ENCODE results near the gene RASA3.
"Not testable (repeated sequence)": the region's sequence is repeated elsewhere in the genome, so short reads cannot be mapped to it uniquely, and the experiment has no call there.

Gene RASA3

DNA sequence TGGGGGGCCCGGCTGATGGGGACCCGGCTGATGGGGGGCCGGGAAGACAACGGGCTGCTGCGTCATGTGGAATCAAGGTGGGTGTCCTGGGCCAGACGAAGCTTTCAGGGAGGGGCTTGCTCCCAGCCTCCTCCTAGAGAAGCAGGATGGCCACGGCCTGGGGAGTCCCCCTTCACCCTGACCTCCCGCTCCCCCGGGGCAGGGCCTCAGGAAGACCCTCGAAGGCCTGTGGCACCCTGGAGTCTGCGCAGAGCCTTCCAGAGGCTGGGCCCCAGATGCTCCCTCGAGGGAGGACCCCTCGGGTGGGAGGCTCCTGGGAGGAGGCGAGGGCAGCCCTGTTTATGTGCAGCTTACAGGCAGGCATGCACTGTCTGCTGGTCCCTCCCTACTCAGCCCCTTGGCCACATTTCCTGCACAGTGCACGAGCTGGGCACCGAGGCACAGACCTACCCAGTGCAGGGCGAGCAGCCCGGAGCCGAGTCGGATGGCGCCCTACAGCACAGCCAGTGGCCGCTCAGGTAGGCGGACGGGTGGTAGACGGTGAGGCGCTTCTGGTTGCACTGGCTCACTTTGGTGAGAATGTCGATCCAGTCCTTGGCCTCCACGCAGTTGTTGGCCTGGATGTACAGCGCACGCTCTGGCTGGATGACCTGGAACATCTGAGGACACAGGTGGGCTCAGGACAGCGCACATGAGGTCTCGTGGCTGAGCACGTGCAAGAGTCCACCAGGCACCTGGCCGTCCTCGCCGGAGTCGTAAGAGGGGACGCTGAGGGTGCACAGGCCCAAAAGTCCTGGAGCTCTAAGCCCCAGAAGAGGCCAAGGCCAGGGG is 136.1 kb downstream of the RASA3 start:
- no peak for DNase-seq

- DNase-seq: no peak
These were observed 137.3 kb downstream of the RASA3 start for GRCh38 chr13:113995051-113995601.

GRCh38 chr13:113992276-113993005 is 140.0 kb downstream of the RASA3 start:
- DNase-seq: no peak

- DNase-seq: no peak
These were observed 140.7 kb downstream of the RASA3 start for GRCh38 chr13:113991676-113992179.

- DNase-seq: no peak
These were observed 141.2 kb downstream of the RASA3 start for GRCh38 chr13:113991191-113991669.

DNA sequence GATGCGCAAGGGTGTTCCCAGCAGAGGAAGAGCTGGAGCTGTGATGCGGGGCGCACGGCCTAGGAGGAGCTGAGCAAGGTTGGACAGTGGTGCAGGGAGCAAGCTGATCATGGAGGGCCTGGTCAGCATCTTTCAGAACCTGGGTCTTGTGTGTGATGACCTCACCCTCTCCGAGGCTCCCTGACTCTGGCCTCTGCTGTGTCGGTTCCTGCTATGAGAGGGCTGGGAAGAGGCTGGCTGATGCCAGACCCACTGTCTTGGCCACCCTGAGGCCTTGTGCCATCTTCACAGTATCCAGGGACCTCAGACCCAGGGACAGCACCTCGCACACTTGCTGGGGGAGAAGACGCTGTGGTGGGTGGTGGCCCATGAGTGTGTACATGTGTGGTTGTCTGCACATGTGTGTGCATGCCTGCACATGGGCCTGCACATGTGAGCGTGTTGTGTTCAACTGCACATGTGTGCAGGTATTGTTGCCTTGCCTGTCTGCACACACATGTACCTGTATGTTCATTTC is 142.0 kb downstream of the RASA3 start:
- DNase-seq: peak; percentile 3

DNA sequence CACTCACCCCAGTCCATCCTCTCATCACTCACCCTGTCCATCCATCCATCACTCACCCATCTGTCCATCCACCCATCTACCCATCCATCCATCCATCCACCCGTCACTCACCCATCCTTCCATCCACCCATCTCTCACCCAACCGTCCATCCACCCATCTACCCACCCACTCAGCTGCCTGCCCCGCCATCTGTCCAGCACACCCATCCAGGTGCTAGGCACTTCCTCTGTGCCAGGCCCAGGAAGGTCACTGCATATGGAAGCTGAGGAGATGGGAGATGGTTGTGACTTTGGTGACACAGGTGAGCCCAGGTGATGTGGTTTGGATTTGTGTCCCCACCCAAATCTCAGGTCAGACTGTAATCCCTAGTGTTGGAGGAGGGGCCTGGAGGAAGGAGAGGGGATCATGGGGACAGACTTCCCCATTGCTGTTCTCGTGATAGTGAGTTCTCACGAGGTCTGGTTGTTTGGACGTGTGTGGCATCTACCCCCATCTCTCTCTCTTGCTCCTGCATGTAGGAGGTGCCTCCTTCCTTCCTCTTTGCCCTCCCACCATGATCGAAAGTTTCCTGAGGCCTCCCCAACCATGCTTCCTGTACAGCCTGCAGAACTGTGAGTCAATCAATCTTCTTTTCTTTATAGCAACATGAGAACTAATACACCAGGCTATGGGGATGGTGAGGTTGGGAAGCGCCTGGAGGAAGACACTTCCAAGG is 142.7 kb downstream of the RASA3 start:
- DNase-seq: no peak

GRCh38 chr13:113988859-113989258 is 143.6 kb downstream of the RASA3 start:
- DNase-seq: not testable (repeated sequence)

- peak; percentile 9 for DNase-seq
These were observed 150.1 kb downstream of the RASA3 start for GRCh38 chr13:113982296-113982661.

GRCh38 chr13:113981611-113982295 is 150.7 kb downstream of the RASA3 start:
- DNase-seq: no peak

- peak; percentile 8 for DNase-seq
These were observed 151.2 kb downstream of the RASA3 start for GRCh38 chr13:113981194-113981605.

- no peak for DNase-seq
These were observed 151.8 kb downstream of the RASA3 start for GRCh38 chr13:113980489-113981064.

DNA sequence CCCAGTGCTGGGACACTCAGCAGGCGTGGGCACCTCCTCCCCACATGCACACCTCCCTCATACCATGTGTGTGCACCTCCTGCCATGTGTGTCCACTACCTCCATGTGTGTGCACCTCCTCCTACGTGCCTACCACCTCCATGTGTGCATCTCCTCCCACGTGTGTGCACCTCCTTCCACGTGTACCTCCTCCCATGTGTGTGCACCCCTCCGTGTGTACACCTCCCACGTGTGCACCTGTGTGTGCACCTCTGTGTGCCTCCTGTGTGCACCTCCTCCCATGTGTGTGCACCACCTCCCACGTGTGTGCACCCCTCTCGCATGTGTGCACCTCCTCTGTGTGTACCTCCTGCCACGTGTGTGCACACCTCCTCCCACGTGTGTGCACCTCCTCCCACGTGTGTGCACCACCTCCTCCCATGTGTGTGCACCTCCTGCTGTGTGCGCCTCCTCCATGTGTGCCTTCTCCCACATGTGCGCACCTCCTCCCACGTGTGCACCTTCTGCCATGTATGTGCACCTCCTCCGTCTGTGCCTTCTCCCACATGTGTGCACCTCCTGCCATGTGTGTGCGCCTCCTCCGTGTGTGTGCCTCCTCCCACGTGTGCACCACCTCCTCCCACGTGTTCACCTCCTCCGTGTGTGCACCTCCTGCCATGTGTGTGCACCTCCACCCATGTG is 152.5 kb downstream of the RASA3 start:
- no peak for DNase-seq

DNA sequence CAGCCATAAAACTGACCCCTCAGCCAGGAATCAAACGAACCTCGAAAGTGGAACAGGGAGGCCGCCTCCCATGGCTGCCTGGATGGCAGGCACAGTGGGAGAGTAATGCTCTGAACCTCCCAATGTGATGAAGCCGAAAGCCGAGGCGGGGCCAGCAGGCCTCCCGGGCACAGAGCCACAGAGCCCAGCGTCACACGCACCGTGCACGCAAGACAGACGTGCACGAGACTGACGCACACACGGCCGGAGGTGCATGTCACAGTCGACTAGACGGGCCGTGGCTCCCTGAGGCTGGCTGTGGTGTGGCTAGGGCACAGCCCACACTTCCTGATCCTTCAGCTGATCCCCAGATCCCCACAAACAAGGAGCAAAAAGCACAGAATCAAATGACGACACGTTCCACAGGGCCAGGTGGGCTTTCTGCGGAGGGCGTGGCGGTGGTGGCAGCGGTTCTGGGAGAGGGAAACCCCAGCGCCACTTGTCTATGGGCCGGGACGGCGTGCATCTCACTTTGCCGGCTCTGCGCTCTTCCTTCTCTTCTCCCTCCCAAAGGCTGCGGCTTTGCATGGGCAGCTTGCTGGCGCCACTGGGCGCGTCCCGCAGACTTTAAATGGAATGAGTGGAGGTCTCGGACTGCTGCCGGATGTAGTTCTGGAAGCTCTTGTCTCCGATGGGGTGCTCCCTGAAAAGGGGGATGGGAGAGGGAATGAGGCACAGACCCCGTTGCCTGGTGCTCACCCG is 153.5 kb downstream of the RASA3 start:
- no peak for DNase-seq

DNA sequence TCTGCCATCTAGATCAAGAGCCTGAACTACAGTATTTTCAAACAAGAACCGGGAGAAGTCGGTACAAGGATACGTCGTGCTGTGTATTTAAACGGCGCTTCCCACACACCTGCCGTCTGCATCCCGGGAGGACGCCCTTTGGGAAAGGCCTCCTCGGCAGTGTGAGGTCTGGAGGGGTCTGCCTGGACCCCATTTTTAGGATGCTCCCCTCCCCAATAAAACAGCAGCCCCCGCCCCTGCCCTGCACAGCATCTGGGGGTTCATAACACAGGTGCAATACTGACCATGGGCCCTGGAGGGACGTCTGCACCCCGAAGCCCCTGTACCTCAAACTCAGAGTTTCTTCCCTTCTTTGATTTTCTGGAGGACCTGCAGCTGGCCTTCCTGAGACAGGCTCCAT is 154.4 kb downstream of the RASA3 start:
- DNase-seq: no peak

GRCh38 chr13:113976711-113977684 is 155.4 kb downstream of the RASA3 start:
- no peak for DNase-seq

DNA sequence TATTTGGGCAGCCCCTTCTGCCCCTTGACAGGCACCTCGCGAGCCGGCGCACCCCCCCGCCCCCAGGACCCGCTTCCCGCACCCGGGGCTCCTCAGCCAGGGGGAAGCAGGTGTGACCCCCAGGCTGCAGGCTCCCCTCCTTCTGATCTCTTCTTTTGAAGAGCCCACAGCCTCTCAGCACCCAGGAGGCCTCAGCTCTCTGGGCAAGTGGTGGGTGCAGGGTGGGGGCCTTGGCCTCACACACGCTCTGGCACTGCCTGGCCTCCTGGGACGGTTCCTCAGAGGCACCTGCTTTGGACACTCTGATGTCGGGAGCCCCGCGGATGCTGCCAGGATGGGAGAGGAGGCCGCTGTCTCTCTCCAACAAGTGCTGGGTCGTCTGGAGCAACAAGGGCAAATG is 157.0 kb downstream of the RASA3 start:
- no peak for DNase-seq

GRCh38 chr13:113974304-113975281 is 157.8 kb downstream of the RASA3 start:
- DNase-seq: no peak

Measured in activated naive CD4-positive, alpha-beta T cell treated with anti-CD3 and anti-CD28 coated beads, Interleukin-2, amount 50 U/mL, for 16 hours (primary cell).